H1 (cell line): ENCODE measurements around the gene ALPK3. TPM values are rescaled to one million over a fixed set of nuclear protein-coding genes. Genes with fewer than 3 reads are reported as not detected.

Experiments
- CTCF ChIA-PET: fragments of 300-600 bp; sonication (Branson Sonifier 250); formaldehyde crosslinking; loops from one replicate; lab custom pipeline; 2021; ENCODE audit not compliant: partially characterized antibody; lab: Charles Lee
- POLR2A ChIA-PET: fragments of 300-600 bp; sonication (Branson Sonifier 250); formaldehyde crosslinking; loops from one replicate; lab custom pipeline; 2021; ENCODE audit warnings: inconsistent platforms; ENCODE audit not compliant: partially characterized antibody; lab: Charles Lee
- DNase-seq, 2 experiments: peaks; one replicate each; pipeline versions ENCODE4 v3.0.0 to v3.0.0-alpha.2; 2010 to 2022; ENCODE audit warnings: low spot score in 2 of 2, low read depth in 1 of 2, mixed read lengths in 1 of 2
- FAIRE-seq: peaks from 2 replicates; lab custom pipeline; 2011; peaks lifted over from hg19 to GRCh38; lab: Jason Lieb, UNC
- H2AFZ ChIP-seq: 2 replicates; pipeline ENCODE4 v1.8.1; 2012; ENCODE audit warnings: low read length, inconsistent platforms
- H2AK5ac ChIP-seq: 2 replicates; pipeline ENCODE4 v1.6.1; 2013; ENCODE audit warnings: low read depth, low read length
- H2BK120ac ChIP-seq: replicated peaks from 2 replicates; pipeline ENCODE3; 2013; ENCODE audit warnings: low read depth, low read length, inconsistent platforms
- H2BK12ac ChIP-seq: 2 replicates; pipeline ENCODE4 v1.6.1; 2013; ENCODE audit warnings: low read depth, low read length
- H2BK15ac ChIP-seq: 2 replicates; pipeline ENCODE4 v1.6.1; 2013; ENCODE audit warnings: low read length
- H2BK20ac ChIP-seq: 2 replicates; pipeline ENCODE4 v1.6.1; 2013; ENCODE audit warnings: low read length
- H2BK5ac ChIP-seq: 2 replicates; pipeline ENCODE4 v1.6.1; 2013; ENCODE audit warnings: low read depth, low read length
- H3K14ac ChIP-seq: 2 replicates; pipeline ENCODE4 v1.6.1; 2013; ENCODE audit warnings: inconsistent platforms; ENCODE audit not compliant: insufficient read length
- H3K18ac ChIP-seq: 2 replicates; pipeline ENCODE4 v1.6.1; 2013; ENCODE audit warnings: low read length; ENCODE audit errors: extremely low read depth
- H3K23ac ChIP-seq: 2 replicates; pipeline ENCODE4 v1.6.1; 2013; ENCODE audit warnings: inconsistent platforms; ENCODE audit not compliant: insufficient read length
- H3K23me2 ChIP-seq: 2 replicates; pipeline ENCODE4 v1.6.1; 2013; ENCODE audit warnings: low read depth, low read length
- H3K27ac ChIP-seq: 2 replicates; pipeline ENCODE4 v1.6.1; 2011; ENCODE audit warnings: low read depth, low read length, inconsistent platforms
- H3K27me3 ChIP-seq, 4 experiments: replicated peaks in 1 of 4; 1 replicate in 1 of 4; 2 replicates in 3 of 4; pipeline versions ENCODE4 v1.6.1 to v1.8.1; 2011 to 2013; ENCODE audit warnings: low read length in 3 of 4, mild to moderate bottlenecking in 3 of 4, inconsistent platforms in 2 of 4, mixed read lengths in 2 of 4, moderate library complexity in 1 of 4; ENCODE audit not compliant: control insufficient read depth in 3 of 4, insufficient read depth in 3 of 4; ENCODE audit errors: extremely low read depth in 1 of 4
- H3K36me3 ChIP-seq, 4 experiments: 2 replicates each; pipeline versions ENCODE4 v1.6.1 to v1.8.1; 2011 to 2013; ENCODE audit warnings: mild to moderate bottlenecking in 4 of 4, low read length in 3 of 4, moderate library complexity in 2 of 4, control low read depth in 1 of 4, inconsistent platforms in 1 of 4; ENCODE audit not compliant: insufficient read depth in 4 of 4, control insufficient read depth in 2 of 4
- H3K4ac ChIP-seq: replicated peaks from 2 replicates; pipeline ENCODE3; 2013; ENCODE audit warnings: low read length, low read depth, mixed read lengths, inconsistent platforms; ENCODE audit not compliant: insufficient read length
- H3K4me1 ChIP-seq, 4 experiments: replicated peaks in 1 of 4; 1 replicate in 1 of 4; 2 replicates in 3 of 4; pipeline versions ENCODE4 v1.6.1 to v1.8.1; 2011 to 2013; ENCODE audit warnings: low read length in 3 of 4, inconsistent platforms in 2 of 4, mixed read lengths in 1 of 4; ENCODE audit not compliant: insufficient read depth in 4 of 4, control insufficient read depth in 3 of 4
- H3K4me2 ChIP-seq, 2 experiments: 2 replicates each; pipeline versions ENCODE4 v1.6.1 to v1.8.1; 2011 to 2013; ENCODE audit warnings: low read depth in 2 of 2, low read length in 2 of 2, control low read depth in 1 of 2, inconsistent platforms in 1 of 2, mild to moderate bottlenecking in 1 of 2; ENCODE audit not compliant: insufficient read depth in 1 of 2
- H3K4me3 ChIP-seq, 4 experiments: fragments of 200-600, 300-600 bp in 1 of 4; sonication (generic), shearing (Covaris generic), sonication (Bioruptor Twin) in 1 of 4; 2 replicates each; pipeline versions ENCODE4 v1.5.1 to v1.8.1; 2011 to 2016; ENCODE audit warnings: low read length in 4 of 4, low read depth in 3 of 4, control low read depth in 2 of 4, inconsistent platforms in 2 of 4, mild to moderate bottlenecking in 2 of 4, mixed read lengths in 1 of 4, moderate library complexity in 1 of 4; ENCODE audit not compliant: insufficient read depth in 2 of 4; ENCODE audit errors: extremely low read depth in 1 of 4
- H3K56ac ChIP-seq: replicated peaks from 2 replicates; pipeline ENCODE3; 2013; ENCODE audit warnings: low read depth, mild to moderate bottlenecking, mixed read lengths, low read length, inconsistent platforms; ENCODE audit not compliant: insufficient read length
- H3K79me1 ChIP-seq: 2 replicates; pipeline ENCODE4 v1.6.1; 2013; ENCODE audit warnings: low read depth, low read length, control low read depth
- H3K79me2 ChIP-seq, 2 experiments: 2 replicates each; pipeline versions ENCODE4 v1.6.1 to v1.8.1; 2012 to 2013; ENCODE audit warnings: low read length in 2 of 2, mild to moderate bottlenecking in 2 of 2, inconsistent platforms in 1 of 2; ENCODE audit not compliant: insufficient read depth in 2 of 2, control insufficient read depth in 1 of 2
- H3K9ac ChIP-seq, 4 experiments: replicated peaks in 1 of 4; 1 replicate in 1 of 4; 2 replicates in 3 of 4; pipeline versions ENCODE4 v1.6.1 to v1.8.1; 2011 to 2013; ENCODE audit warnings: low read depth in 3 of 4, low read length in 3 of 4, control low read depth in 2 of 4, mild to moderate bottlenecking in 2 of 4, moderate library complexity in 2 of 4, inconsistent platforms in 1 of 4; ENCODE audit errors: extremely low read depth in 1 of 4
- H3K9me3 ChIP-seq, 2 experiments: 2 replicates each; pipeline versions ENCODE4 v1.6.1 to v1.8.1; 2012 to 2013; ENCODE audit warnings: mild to moderate bottlenecking in 2 of 2, moderate library complexity in 2 of 2, control low read depth in 1 of 2, inconsistent platforms in 1 of 2, low read depth in 1 of 2, low read length in 1 of 2, mixed read lengths in 1 of 2; ENCODE audit not compliant: insufficient read depth in 2 of 2
- H4K20me1 ChIP-seq, 2 experiments: replicated peaks in 1 of 2; 2 replicates each; pipeline versions ENCODE3 to v1.8.1; 2011 to 2013; ENCODE audit warnings: inconsistent platforms in 2 of 2, low read length in 2 of 2, mild to moderate bottlenecking in 1 of 2; ENCODE audit not compliant: insufficient read depth in 2 of 2, control insufficient read depth in 1 of 2
- H4K5ac ChIP-seq: 2 replicates; pipeline ENCODE4 v1.6.1; 2013; ENCODE audit warnings: low read length, low read depth, mixed read lengths, inconsistent platforms; ENCODE audit not compliant: insufficient read length
- H4K8ac ChIP-seq: 2 replicates; pipeline ENCODE4 v1.8.0; 2013; ENCODE audit warnings: mild to moderate bottlenecking, moderate library complexity, low read length, inconsistent platforms; ENCODE audit not compliant: insufficient read depth; ENCODE audit errors: extremely low read depth
- H4K91ac ChIP-seq: replicated peaks from 2 replicates; pipeline ENCODE3; 2013; ENCODE audit warnings: low read length, mixed read lengths, inconsistent platforms; ENCODE audit not compliant: insufficient read length
- CTCF ChIP-seq, 3 experiments: IDR thresholded peaks; 1 replicate in 2 of 3; 2 replicates in 1 of 3; pipeline versions ENCODE4 v1.5.1 to v1.6.1; 2011; ENCODE audit warnings: low read length in 3 of 3, mild to moderate bottlenecking in 3 of 3, inconsistent platforms in 2 of 3, low read depth in 1 of 3, moderate library complexity in 1 of 3; ENCODE audit not compliant: insufficient read depth in 1 of 3; ENCODE audit errors: control extremely low read depth in 1 of 3
- EP300 ChIP-seq, 2 experiments: IDR thresholded peaks; 1 replicate in 1 of 2; 2 replicates in 1 of 2; pipeline ENCODE4 v1.6.1; 2011 to 2012; ENCODE audit warnings: low read depth in 2 of 2, low read length in 2 of 2, mild to moderate bottlenecking in 2 of 2, borderline replicate concordance in 1 of 2, inconsistent platforms in 1 of 2, moderate library complexity in 1 of 2
- GABPA ChIP-seq: IDR thresholded peaks from 2 replicates; pipeline ENCODE4 v1.6.1; 2011; ENCODE audit warnings: mild to moderate bottlenecking, low read length, moderate library complexity, borderline replicate concordance; ENCODE audit not compliant: insufficient read depth
- KDM1A ChIP-seq: fragments of 200-600, 300-600 bp; sonication (generic); IDR thresholded peaks from 2 replicates; pipeline ENCODE4 v1.7.1; 2016; ENCODE audit warnings: mild to moderate bottlenecking, low read length, borderline replicate concordance
- MAX ChIP-seq: IDR thresholded peaks from 2 replicates; pipeline ENCODE4 v1.6.1; 2012; ENCODE audit warnings: inconsistent platforms
- PHF8 ChIP-seq: fragments of 200-600 bp; sonication (generic); conservative IDR thresholded peaks from 2 replicates; pipeline ENCODE4 v1.7.1; 2012; ENCODE audit warnings: low read depth, mild to moderate bottlenecking, inconsistent platforms, low read length, moderate library complexity
- POLR2AphosphoS5 ChIP-seq: IDR thresholded peaks from 2 replicates; pipeline ENCODE4 v1.6.1; 2011; ENCODE audit warnings: low read depth, low read length
- SAP30 ChIP-seq: fragments of 300-600 bp; sonication (generic); IDR thresholded peaks from 2 replicates; pipeline ENCODE4 v1.7.1; 2012; ENCODE audit warnings: low read length, moderate library complexity, mild to moderate bottlenecking, inconsistent platforms; ENCODE audit not compliant: insufficient read depth, insufficient replicate concordance
- TAF1 ChIP-seq: IDR thresholded peaks from 2 replicates; pipeline ENCODE4 v1.6.1; 2011; ENCODE audit warnings: mild to moderate bottlenecking, low read depth, low read length
- TAF7 ChIP-seq: optimal IDR thresholded peaks from 2 replicates; pipeline ENCODE3; 2011; ENCODE audit warnings: low read depth, mild to moderate bottlenecking, inconsistent platforms, low read length, moderate library complexity, borderline replicate concordance
- WGBS, 2 experiments: shearing (Covaris generic) in 1 of 2; methylation state at CpG; one replicate each; pipeline versions ENCODE4 v1.1.6 to v1.1.7; 2013 to 2015; ENCODE audit warnings: low lambda C conversion rate in 2 of 2, mixed read lengths in 2 of 2, inconsistent platforms in 1 of 2, low coverage in 1 of 2, missing lambda C conversion rate in 1 of 2; ENCODE audit not compliant: insufficient replicate concordance in 2 of 2, insufficient coverage in 1 of 2, insufficient read length in 1 of 2; ENCODE audit errors: extremely low coverage in 1 of 2, missing lambda C conversion rate in 1 of 2; 5-methylcytosine and 5-hydroxymethylcytosine counted together
- polyA plus RNA-seq, 7 experiments: library from polyadenylated mRNA; depleted of rRNA in 3 of 7; stranded (reverse) in 5 of 7; unstranded in 2 of 7; fragments of >200 nt in 5 of 7; fragments of 200-250 nt in 2 of 7; gene quantifications; 1 replicate in 5 of 7; 2 replicates in 1 of 7; 4 replicates in 1 of 7; pipeline versions ENCODE4 v1.2.1 to v1.2.3, GENCODE V29; 2011 to 2013; ENCODE audit warnings: missing spikeins in 2 of 7, mixed read lengths in 2 of 7
- total RNA-seq: library from RNA; stranded (reverse); fragmentation: NEBNext Ultra II Directional; extraction: Animal tissue kit (Norgen Biotek cat#: 25700); gene quantifications from 2 replicates; pipeline ENCODE4 v1.2.1, GENCODE V29; 2021

ALPK3 gene
- total and polyA plus RNA-seq, 2 of the 8 experiments (the other 6 are each of a cell fraction or from before 2014, with no cell fraction given) = 4.4 to 19.2 TPM

GRCh38 chr15:84839714-84840113, 22.6 kb downstream of the ALPK3 start:
- Histone ChIP-seq H3K23ac (no peak overlapping the region), H3K4me3 (no peak overlapping the region), H3K4ac (no peak overlapping the region), H2BK15ac (no peak overlapping the region), H3K27ac (no peak overlapping the region), H3K14ac (no peak overlapping the region), H3K79me2 (no peaks in the 10 kb centered on the region), H2AK5ac (no peak overlapping the region), H3K18ac (no peak overlapping the region), H4K5ac (no peak overlapping the region), H3K4me1 (no peaks in the 10 kb centered on the region), H3K9ac (no peak overlapping the region), H3K56ac (no peak overlapping the region), H2AFZ (no peak overlapping the region), H3K79me1 (no peaks in the 10 kb centered on the region), H3K23me2 (no peaks in the 10 kb centered on the region), H4K91ac (no peak overlapping the region), H2BK20ac (no peak overlapping the region), H4K8ac (no peak overlapping the region), H3K9me3 (no peaks in the 10 kb centered on the region), H2BK12ac (no peak overlapping the region), H2BK5ac (no peak overlapping the region; the same call in 1 of the 2 replicates), H4K20me1 (no peaks in the 10 kb centered on the region), H3K36me3 (no peaks in the 10 kb centered on the region), H3K4me2 (no peak overlapping the region), H3K27me3 (no peaks in the 10 kb centered on the region), H2BK120ac (no peak overlapping the region)
- CTCF ChIA-PET = interaction anchor here (0.7 to 2.2 kb wide), 8 partner anchors 9 to 114 kb away, joined by 3 to 11 read pairs (median 4); no protein-coding TSS in a partner anchor
- 92% methylated on average over 12 of the region's 23 CpGs; no CpG with 5 or more reads in 1 of the 2 experiments for WGBS, 2 experiments
- FAIRE-seq (no peak), DNase-seq (no peak)
- POLR2A ChIA-PET = interaction anchor here (1.7 kb wide), 1 partner anchor 15 kb away, joined by 3 read pairs; no protein-coding TSS in a partner anchor
- no peak for TF ChIP-seq KDM1A
- no peak for TF ChIP-seq SAP30
- no peak for TF ChIP-seq GABPA
- no peak for TF ChIP-seq POLR2AphosphoS5
- no peak for TF ChIP-seq TAF7
- no peak for TF ChIP-seq MAX
- no peak for TF ChIP-seq EP300 (IDR thresholded peaks at IDR 0.05; ENCODE audit: borderline replicate concordance in 1 of 2, low read depth in 2 of 2, low read length in 2 of 2)
- no peak for TF ChIP-seq TAF1
- no peak for TF ChIP-seq PHF8
- no peak for TF ChIP-seq CTCF (IDR thresholded peaks at IDR 0.05; ENCODE audit: control extremely low read depth in 1 of 3, insufficient read depth in 1 of 3, low read depth in 1 of 3, low read length in 3 of 3)
